ENCODE measurements around the gene ACP2.
"Not testable (repeated sequence)": the region's sequence is repeated elsewhere in the genome, so short reads cannot be mapped to it uniquely, and the experiment has no call there.

ACP2 gene

DNA sequence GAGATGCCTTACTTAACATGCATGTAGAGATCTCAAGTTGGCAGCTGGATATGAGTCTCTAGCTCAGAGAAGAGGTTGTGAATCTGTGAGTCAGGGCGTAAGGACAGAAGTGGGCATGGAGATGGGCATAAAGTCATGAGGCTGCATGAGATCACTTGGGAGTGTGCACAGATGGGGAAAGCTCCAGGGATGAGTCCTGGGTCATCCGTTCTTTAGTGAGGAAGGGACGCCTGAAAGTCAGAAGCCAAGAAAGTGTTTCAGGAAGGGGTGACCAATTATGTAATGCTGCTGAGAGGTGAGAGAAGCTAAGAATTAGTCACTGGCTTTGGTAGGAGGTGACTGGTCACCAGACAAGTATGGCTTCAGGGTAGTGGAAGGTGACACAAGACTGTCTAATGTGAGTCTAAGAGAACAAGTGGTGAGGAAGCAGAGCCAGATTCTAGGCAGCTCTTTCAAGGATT lies 6.7 kb downstream of the ACP2 start:
- DNase-seq = no peak

DNA sequence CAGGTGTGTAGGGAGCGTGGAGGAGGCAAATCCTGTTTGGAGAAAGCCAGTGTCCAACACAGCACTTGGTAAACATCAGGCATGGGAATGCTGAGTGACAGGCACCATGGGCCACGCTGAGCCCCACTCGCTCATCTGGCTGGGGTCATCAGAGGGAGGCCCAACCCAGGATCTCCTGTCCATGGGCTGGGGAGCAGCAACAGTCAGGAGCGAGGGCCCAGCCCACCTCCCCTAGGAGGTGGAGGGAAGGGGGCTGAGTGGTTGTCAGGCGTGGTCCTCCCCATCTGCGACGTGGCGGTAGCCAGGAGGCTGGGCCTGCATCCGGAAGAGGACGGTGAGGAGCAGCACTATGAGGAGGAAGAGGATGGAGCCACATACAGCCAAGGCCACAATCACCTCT lies 8.8 kb downstream of the ACP2 start:
- DNase-seq = no peak

DNA sequence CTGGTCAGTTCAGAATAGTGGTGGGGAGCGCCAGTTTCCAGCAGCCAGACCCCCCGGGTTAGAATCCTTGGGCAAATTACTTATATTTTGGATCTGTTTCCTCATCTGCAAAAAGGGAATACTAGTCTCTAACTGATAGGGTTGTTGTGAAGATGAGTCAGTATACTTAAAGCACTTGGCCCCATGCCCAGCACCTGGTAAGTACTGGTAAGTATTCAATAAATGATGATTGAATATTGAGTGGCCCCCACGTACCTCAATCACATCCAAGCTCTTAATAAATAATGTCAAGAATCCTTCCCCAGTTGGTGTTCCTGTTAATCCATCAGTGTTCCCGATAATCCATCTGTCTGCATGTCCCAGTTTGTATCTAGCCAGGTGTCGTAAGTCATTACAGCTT lies 12.1 kb downstream of the ACP2 start:
- DNase-seq = no peak

DNA sequence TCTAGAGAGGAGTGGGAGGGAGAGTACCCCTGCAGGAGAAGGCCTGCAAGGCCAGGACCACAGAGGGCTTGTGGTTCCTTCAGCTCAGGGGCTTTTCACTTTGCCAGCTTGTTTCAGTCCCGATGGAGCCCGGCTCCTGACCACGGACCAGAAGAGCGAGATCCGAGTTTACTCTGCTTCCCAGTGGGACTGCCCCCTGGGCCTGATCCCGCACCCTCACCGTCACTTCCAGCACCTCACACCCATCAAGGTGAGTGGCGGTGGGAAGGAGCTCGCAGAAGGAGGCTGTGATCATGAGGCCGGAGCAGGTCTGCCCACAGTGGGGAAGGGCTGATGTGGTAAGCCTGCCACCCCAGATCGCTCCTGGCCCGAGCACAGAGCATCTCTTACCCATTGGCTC lies 13.5 kb downstream of the ACP2 start:
- DNase-seq = no peak

DNA sequence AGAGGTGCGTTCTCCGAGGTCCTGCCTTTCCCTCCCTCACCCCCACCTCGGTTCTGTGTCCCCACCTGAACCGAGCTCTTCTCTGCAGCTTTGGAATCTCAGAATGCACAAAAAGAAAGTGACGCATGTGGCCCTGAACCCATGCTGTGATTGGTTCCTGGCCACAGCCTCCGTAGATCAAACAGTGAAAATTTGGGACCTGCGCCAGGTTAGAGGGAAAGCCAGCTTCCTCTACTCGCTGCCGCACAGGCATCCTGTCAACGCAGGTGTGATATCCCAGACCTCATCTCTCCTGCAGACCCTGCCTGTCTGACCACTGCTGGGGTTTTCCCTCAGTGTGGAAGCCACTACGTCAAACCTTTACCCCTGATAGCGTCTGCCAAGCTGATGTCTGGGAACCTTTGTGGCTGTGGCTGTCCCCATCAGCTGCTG lies 13.9 kb downstream of the ACP2 start:
- DNase-seq = peak; percentile 45

DNA sequence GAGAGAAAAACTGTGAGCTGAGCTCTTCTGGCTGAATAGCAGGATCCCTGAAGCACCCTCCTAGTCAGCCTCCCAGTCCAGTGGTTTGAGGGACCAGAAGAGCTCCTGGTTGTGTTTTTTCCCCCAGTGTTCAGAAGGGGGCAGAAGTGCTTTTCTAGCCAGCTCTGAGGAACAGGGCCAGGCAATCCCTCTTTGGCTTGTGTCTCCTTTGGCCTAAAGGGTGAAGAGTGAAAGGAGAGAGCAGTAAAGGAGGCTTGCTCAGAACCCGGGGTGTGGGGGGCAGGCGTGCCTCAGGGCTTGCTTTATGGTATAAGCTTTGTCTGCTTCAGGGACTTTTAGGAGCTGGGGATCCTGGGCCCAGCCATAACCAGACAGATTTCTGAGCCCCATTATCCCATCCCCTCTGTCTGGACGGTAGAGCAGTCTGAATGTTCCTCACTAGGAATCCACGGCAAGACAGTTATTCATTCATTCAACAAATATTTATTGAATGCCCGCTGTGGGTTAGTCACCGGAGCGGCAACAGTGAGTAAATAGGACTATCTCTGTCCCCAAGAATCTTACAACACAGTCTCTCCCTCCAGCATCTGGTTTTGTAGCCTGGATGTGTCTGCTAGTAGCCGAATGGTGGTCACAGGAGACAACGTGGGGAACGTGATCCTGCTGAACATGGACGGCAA lies 14.5 kb downstream of the ACP2 start:
- no peak for DNase-seq

DNA sequence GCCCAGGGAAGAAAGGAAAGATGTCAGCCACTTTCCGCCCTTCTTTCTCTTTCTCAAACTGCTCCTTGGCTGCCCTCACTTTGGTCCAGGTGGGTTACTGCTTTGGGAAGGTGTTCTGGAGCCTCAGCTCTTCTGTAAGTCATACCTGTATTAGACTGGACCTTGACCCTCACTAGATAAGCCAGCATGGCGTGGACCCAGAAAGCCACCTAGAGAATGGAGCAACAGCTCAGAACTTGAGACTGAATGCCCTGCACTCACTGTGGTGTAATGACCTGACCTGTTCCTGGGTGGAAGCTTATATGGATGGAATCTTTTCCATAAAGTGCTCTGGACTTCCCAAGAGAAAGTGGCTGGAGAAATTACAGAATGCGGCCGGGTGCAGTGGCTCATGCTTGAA lies 15.6 kb downstream of the ACP2 start:
- DNase-seq = no peak

DNA sequence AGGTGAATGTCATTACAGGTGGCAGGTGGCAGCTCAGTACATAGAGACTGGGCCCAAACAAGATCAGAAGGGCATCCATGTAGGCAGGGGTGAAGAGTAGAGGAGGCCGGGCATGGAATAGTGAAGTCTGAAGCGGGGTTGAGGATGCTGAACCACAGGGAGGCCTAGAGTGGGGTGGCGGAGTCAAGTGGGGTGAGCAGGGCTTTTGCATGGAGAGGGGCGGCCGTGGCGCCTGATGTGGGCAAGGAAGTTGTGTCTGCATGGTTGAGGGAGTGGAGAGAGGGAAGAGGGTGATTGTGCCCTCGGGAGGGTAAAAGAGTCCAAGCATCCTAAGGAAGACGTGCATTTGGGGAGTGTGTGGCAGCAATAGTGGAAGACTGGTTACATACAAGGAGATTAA lies 19.5 kb downstream of the ACP2 start:
- DNase-seq = no peak

DNA sequence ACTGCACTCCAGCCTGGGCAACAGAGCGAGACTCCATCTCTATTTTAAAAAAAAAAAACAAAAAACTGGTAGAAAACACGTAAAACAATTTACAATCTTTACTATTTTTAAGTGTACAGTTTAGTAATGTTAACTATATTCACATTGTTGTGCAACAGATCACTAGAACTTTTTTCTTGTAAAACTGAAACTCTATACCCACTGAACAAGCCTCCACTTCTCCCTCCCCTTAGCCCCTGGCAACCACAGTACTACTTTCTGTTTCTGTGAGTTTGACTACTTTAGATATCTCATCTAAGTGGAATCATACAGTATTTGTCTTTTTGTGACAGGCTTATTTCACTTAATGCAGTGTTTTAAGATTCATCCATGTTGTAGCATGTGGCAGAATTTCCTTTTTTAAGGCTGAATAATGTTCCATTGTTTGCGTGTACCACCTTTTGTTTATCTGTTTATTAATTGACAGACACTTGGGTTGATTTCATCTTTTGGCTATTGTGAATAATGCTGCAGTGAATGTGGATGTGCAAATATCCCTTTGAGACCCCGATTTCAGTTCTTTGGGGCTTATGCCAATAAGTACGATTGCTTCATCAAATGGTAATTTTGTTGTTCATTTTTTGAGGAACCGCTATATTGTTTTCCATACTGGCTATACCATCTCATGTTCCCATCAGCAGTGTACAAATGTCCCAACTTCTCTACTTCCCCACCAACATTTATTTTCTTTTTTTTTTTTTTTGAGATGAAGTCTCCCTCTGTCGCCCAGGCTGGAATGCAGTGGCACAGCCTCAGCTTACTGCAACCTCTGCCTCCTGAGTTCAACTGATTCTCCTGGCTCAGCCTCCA lies 22.8 kb downstream of the ACP2 start:
- peak; percentile 35 for DNase-seq

DNA sequence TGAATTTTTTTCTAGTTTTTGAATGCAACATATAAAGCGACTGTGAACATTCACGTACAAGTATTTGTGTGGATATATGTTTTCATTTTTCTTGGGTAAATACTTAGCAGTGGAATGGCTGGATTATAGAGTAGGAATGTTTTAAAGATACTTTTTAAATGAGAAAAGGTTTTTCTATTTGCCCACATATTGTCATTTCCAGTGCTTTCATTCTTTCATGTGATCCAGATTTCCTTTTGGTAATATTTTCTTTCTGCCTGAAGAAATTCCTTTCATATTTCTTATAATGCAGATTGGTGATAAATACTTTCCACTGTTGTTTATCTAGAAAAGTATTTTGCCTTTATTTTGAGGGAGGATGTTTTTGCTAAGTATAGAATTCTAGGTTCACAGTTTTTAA lies 25.9 kb downstream of the ACP2 start:
- DNase-seq = no peak

DNA sequence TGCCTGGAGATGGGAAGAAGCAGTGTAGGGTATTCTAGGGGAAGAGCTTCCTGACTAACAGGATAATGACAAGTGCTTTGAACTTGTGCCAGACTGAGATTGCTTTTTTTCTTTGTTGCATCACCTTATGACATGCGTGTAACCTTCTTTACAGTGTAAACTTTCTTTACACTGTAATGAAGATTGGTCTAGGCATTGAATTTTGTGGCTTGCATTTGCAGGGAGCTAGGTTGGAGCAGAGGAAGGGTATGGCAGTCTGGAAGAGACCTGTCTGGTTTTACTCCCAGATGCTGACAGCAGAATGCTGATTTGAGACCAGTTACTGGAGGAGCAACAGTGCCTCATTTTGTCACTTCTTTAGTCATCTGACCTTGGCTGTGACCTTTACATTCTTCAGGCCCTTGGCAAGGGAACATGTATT lies 28.2 kb downstream of the ACP2 start:
- DNase-seq = no peak

DNA sequence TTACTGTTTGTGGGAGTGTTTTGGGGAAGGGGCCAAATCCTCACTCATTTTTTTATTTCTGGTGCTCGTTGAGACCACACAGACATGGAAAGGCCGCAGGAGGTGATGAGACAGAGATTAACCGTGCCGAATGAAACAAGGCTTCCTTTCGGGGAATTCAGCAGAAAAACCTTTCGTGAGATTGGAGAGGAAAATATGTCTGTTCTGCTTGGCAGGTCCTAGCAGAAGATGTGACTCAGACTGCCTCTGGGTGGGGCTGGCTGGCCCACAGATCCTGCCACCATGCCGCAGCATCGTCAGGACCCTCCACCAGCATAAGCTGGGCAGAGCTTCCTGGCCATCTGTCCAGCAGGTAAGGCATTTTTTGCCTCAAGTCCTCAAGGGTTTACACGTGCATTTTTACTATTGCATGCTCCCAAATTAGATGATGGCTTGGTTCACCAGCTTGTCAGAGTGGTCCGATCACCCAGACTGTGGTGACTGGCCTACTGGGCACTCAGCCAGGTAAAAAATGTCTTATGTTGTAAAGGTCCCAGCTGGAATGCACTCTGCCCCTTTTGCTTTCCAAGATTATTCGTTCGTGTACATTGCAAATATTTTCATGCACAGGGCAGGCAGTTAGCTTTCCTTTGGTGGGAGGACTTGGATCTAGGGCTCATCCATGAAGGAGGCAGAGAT lies 32.4 kb downstream of the ACP2 start:
- peak; percentile 72 for DNase-seq

DNA sequence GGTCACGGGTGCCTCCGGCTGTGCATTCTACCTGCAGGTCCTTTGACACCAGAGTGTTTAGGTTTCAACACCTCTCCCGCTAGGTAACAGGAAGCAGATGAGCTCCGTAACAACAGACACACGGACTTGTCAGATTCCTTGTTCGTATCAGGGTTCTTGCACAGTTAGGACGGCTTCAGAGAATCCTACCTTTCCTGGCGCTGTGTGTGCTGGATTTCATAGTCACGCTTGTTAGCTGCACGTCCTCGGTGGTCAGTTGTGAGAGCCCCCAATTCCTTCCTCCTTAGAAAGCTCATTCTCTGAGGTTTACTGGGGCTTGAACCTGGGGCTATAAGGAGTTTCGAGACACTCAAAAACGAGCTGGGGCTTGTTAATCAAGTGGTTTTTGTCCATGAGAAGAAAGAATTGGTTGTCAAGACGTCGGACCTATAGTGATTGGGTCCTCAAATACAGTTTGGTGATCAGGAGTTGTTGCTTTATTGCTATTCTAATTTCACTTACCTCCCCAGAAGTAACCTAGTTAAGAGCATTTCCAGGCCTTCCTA lies 33.2 kb downstream of the ACP2 start:
- no peak for DNase-seq

DNA sequence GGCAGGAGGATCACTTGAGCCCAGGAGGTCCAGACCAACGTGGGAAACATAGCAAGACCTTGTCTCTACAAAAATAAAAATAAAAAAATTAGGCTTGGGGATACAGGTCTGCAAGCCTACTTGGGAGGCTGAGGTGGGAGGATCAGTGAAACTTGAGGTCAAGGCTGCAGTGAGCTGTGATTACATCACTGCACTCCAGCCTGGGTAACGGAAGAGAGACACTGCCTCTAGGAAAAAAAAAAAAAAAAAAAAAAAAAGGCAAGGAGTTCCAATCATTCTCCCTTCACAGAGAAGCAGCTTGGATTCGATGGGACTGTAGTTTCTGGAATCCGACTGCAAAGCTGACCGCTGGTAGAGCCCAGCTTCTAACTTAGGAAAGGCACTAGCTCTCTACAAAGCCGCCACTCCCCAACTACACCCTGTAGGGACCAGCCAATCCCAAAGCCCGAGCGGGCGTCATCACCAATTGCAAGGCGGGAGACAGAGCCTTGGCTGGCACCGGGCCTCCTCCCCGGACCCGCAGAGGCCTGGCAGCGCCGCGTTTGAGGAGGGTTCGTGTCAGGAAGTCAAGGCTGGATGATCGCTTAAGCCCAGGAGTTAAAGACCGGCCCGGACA lies 34.6 kb downstream of the ACP2 start:
- DNase-seq = peak; percentile 84

DNA sequence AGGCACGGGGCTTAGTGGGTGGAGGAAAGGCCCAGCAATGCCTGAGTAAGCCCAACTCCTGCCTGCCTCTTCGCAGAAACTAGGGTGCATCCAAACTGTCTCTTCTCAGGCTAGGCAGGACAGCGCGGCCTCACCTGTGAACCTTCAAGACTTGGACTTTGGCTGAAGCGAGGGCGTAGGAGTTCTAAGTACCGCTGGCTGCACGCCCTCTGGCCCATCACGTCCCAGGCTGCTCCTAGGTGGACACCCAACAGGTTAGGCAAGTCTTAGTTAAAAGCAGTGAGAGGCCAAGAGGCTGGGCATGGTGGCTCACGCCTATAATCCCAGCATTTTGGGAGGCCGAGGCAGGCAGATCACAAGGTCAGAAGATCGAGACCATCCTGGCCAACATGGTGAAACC lies 35.7 kb downstream of the ACP2 start:
- DNase-seq = no peak

DNA sequence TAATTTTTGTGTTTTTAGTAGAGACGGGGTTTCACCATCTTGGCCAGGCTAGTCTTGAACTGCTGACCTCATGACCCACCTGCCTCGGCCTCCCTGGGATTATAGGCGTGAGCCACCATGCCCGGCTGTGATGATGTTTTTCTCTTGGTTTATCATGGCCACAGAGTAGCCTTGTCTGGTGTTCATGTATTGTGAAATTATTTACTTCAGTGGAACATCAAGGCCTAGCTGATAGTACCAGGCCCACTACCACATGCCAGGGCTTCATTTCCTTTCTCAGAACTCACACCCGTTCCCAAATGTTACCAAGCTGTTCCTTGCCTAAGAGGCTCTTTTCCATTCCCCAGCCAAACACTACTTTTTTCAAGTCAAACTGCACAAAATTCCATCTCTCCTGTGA lies 40.0 kb downstream of the ACP2 start:
- no peak for DNase-seq

DNA sequence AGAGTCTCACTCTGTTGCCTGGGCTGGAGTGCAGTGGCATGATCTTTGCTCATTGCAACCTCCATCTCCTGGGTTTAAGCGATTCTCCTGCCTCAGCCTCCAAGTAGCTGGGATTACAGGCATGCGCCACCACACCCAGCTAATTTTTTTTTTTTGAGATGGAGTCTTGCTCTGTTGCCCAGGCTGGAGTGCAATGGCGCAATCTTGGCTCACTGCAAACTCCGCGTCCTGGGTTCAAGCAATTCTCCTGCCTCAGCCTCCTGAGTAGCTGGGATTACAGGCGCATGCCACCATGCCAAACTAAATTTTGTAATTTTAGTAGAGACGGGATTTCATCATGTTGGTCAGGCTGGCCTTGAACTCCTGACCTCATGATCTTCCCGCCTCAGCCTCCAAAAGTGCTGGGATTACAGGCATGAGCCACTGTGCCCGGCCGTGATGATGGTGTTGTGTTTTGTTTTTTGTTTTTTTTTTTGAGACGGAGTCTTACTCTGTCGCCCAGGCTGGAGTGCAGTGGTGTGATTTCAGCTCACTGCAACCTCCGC lies 40.5 kb downstream of the ACP2 start:
- DNase-seq = not testable (repeated sequence)

DNA sequence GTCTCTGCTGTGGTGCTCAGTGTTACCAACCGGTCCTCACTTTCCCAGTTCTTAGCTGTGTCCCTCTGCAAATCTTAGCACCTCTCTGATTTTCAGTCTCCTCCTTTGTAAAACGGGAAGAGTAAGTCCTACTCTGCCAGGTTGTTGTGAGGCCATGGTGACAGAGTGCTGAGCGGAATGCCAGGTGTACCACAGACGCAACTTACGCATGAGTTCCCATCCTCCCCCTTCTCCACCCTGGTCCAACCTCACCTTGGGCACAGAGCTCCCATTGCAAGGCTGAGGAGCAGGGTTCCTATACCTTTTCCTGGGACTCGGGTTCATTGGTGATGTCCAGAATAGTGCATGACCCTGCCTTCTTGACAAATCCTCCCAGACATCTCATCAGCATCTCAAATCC lies 41.2 kb downstream of the ACP2 start:
- no peak for DNase-seq

DNA sequence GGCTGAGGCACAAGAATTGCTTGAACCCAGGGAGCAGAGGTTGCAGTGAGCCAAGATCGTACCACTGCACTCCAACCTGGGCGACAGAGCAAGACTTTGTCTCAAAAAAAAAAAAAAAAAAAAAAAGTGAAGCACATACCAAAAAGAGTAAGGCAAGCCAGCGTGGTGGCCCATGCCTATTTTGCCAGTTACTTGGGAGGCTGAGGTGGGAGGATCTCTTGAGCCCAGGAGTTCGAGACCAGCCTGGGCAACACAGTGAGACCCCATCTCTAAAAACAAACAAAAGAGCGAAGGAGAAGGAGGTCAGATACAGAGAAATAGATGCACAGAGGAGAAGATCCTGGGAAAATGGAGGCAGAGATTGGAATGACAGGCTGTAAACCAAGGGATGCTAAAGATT lies 42.0 kb downstream of the ACP2 start:
- not testable (repeated sequence) for DNase-seq

DNA sequence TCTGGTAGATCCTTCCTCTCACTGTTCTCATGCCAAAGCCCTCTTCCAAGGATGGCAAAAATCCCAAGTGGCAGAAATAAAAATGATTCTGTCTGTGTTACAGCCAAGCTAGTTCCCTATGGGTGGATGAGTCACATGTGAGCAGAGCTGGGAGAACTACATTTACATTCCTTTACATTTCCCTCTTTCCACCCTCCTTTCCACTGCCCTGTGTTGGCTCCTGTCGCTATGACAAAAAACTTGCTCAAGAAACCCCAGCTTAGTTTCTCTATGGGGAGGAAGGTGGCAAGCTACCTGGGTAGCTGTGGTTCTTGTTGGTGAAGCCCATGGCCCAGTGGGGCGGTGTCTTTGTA lies 44.0 kb downstream of the ACP2 start:
- no peak for DNase-seq

DNA sequence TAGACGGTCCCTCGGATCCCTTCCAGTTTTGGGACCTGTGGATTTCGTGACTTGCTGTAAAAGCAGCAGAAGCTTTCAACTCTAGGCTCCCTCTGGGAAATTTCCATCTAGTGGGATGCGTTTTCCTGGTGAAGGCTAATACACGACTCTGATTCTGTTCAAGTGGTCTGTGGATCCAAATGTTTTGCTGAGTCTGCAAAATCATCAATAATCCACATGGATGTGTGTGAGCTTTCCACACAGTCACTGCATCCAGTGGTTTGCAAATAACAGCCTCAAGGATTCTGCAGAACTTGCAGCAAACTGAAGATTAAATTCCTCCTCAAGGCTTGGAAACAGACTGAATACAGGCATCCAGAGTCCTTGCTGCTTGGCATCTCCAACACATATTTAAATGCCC lies 46.0 kb downstream of the ACP2 start:
- no peak for DNase-seq

DNA sequence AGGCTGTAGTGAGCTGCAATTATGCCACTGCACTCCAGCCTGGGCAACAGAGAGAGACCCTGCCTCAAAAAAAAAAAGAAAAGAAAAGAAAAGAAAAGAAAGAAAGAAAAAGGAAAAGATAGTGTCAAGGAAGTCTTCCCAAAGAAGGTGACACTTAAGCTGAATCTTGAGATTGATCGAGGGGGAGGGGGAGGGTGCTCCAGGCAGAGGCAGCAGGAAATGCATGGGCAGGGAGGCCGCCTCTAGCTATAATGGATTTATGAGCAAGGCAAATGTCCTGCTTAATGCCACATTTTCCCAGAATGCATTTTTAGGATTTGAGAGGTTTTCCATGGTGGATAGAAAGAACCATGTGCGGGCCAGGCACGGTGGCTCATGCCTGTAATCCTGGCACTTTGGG lies 47.6 kb downstream of the ACP2 start:
- DNase-seq = no peak

DNA sequence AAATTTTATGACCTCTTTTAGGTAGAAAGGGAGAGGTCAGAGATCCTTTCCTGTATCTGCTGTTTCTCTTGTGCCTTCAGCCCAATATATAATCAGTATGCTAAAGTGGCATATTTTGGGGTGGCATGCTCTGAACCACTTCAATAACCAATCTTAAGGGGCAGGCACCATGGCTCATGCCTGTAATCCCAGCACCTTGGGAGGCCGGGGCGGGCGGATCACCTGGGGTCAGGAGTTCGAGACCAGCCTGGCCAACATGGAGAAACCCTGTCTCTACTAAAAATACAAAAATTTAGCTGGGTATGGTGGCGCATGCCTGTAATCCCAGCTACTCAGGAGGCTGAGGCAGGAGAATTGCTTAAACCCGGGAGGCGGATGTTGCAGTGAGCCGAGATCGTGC lies 50.5 kb downstream of the ACP2 start:
- DNase-seq = not testable (repeated sequence)
